ENCODE data around the gene KLHL29. TPM values are rescaled to one million over a fixed set of nuclear protein-coding genes. Genes with fewer than 3 reads are reported as not detected.

Gene KLHL29
- total and polyA plus RNA-seq, 4 experiments from 2014 or later = 0.24 to 2.4 (median 1.9) TPM; not detected in 1

- H3K27ac ChIP-seq (ENCODE audit: low read depth, low read length) = no peak overlapping the region
- peaks cover 3 to 14% (median 8%) of the 10 kb centered on the region in 4 donors for H3K4me1 Mint-ChIP-seq
- ChIA-PET POLR2A (ENCODE audit: partially characterized antibody) (no interaction called here), CTCF (ENCODE audit: partially characterized antibody) (no interaction called here)
- intact Hi-C loops (cut with micrococcal nuclease) = no loop called here
- H3K4me3 ChIP-seq (ENCODE audit: low read length in 2 of 2) = no peak overlapping the region
- H3K36me3 ChIP-seq (ENCODE audit: insufficient read depth, low read length) = no peaks in the 10 kb centered on the region
- peaks cover 0 to 5% (median 3%) of the 10 kb centered on the region in 8 donors for H3K9me3 Mint-ChIP-seq
- no peak for DNase-seq
- H3K4me3 Mint-ChIP-seq = no peak overlapping the region
- no peaks in the 10 kb centered on the region for H3K9me3 ChIP-seq (ENCODE audit: control insufficient read depth in 1 of 2, low read length in 2 of 2)
- H3K27me3 ChIP-seq (ENCODE audit: insufficient read depth, low read length) = no peaks in the 10 kb centered on the region
- no peaks in the 10 kb centered on the region for H3K4me1 ChIP-seq (ENCODE audit: insufficient read depth, low read length)
- H3K27ac Mint-ChIP-seq = no peak overlapping the region
- no peaks in the 10 kb centered on the region for H3K36me3 Mint-ChIP-seq
- H3K27me3 Mint-ChIP-seq = peaks cover 1 to 5% of the 10 kb centered on the region in 2 donors
Observed at GRCh38 chr2:23616630-23617029, 231.7 kb downstream of the KLHL29 start.

- Histone ChIP-seq H3K36me3 (ENCODE audit: insufficient read depth, low read length) (no peaks in the 10 kb centered on the region), H3K9me3 (ENCODE audit: control insufficient read depth in 1 of 2, low read length in 2 of 2) (no peaks in the 10 kb centered on the region), H3K27me3 (ENCODE audit: insufficient read depth, low read length) (no peaks in the 10 kb centered on the region), H3K4me3 (ENCODE audit: low read length in 2 of 2) (no peak overlapping the region), H3K27ac (ENCODE audit: low read depth, low read length) (no peak overlapping the region), H3K4me1 (ENCODE audit: insufficient read depth, low read length) (no peaks in the 10 kb centered on the region)
- no peaks in the 10 kb centered on the region for H3K36me3 Mint-ChIP-seq
- intact Hi-C loops (cut with micrococcal nuclease) = no loop called here
- no peak overlapping the region for H3K4me3 Mint-ChIP-seq
- H3K9me3 Mint-ChIP-seq = no peaks in the 10 kb centered on the region
- H3K27ac Mint-ChIP-seq = no peak overlapping the region
- H3K4me1 Mint-ChIP-seq = peaks cover 3 to 14% (median 8%) of the 10 kb centered on the region in 4 donors
- ChIA-PET CTCF (ENCODE audit: partially characterized antibody) (no interaction called here), POLR2A (ENCODE audit: partially characterized antibody) (no interaction called here)
- H3K27me3 Mint-ChIP-seq = peaks cover 1 to 2% of the 10 kb centered on the region in 2 donors
- no peak for DNase-seq
Observed at GRCh38 chr2:23617167-23617810, 232.3 kb downstream of the KLHL29 start.

- no peaks in the 10 kb centered on the region for H3K9me3 ChIP-seq (ENCODE audit: control insufficient read depth in 1 of 2, low read length in 2 of 2)
- Mint-ChIP-seq H3K4me3 (no peak overlapping the region), H3K9me3 (peaks cover 0 to 1% (median 0%) of the 10 kb centered on the region in 8 donors), H3K36me3 (no peaks in the 10 kb centered on the region), H3K27ac (no peak overlapping the region), H3K27me3 (peaks cover 1 to 2% of the 10 kb centered on the region in 2 donors), H3K4me1 (peaks cover 3 to 14% (median 8%) of the 10 kb centered on the region in 4 donors)
- H3K36me3 ChIP-seq (ENCODE audit: insufficient read depth, low read length) = no peaks in the 10 kb centered on the region
- no peak for DNase-seq
- no peak overlapping the region for H3K27ac ChIP-seq (ENCODE audit: low read depth, low read length)
- intact Hi-C loops (cut with micrococcal nuclease) = no loop called here
- H3K27me3 ChIP-seq (ENCODE audit: insufficient read depth, low read length) = no peaks in the 10 kb centered on the region
- no peak overlapping the region for H3K4me3 ChIP-seq (ENCODE audit: low read length in 2 of 2)
- no peaks in the 10 kb centered on the region for H3K4me1 ChIP-seq (ENCODE audit: insufficient read depth, low read length)
- ChIA-PET POLR2A (ENCODE audit: partially characterized antibody) (no interaction called here), CTCF (ENCODE audit: partially characterized antibody) (no interaction called here)
Observed at GRCh38 chr2:23617811-23618215, 232.8 kb downstream of the KLHL29 start.

GRCh38 chr2:23618265-23618664 is 233.3 kb downstream of the KLHL29 start:
- Histone ChIP-seq H3K27me3 (ENCODE audit: insufficient read depth, low read length) (no peaks in the 10 kb centered on the region), H3K36me3 (ENCODE audit: insufficient read depth, low read length) (no peaks in the 10 kb centered on the region), H3K4me3 (ENCODE audit: low read length in 2 of 2) (no peak overlapping the region), H3K4me1 (ENCODE audit: insufficient read depth, low read length) (no peaks in the 10 kb centered on the region), H3K9me3 (ENCODE audit: control insufficient read depth in 1 of 2, low read length in 2 of 2) (no peaks in the 10 kb centered on the region), H3K27ac (ENCODE audit: low read depth, low read length) (no peak overlapping the region)
- Mint-ChIP-seq H3K36me3 (no peaks in the 10 kb centered on the region), H3K27ac (no peak overlapping the region), H3K27me3 (peaks cover 1 to 2% of the 10 kb centered on the region in 2 donors), H3K4me1 (peaks cover 3 to 14% (median 8%) of the 10 kb centered on the region in 4 donors), H3K9me3 (peaks cover 0 to 4% (median under 1%) of the 10 kb centered on the region in 8 donors), H3K4me3 (no peak overlapping the region)
- no peak for DNase-seq
- CTCF ChIA-PET (ENCODE audit: partially characterized antibody) = no interaction called here
- POLR2A ChIA-PET (ENCODE audit: partially characterized antibody) = no interaction called here
- intact Hi-C loops (cut with micrococcal nuclease) = no loop called here

GRCh38 chr2:23618794-23619530 is 234.0 kb downstream of the KLHL29 start:
- Histone ChIP-seq H3K4me1 (ENCODE audit: insufficient read depth, low read length) (no peaks in the 10 kb centered on the region), H3K9me3 (ENCODE audit: control insufficient read depth in 1 of 2, low read length in 2 of 2) (no peaks in the 10 kb centered on the region), H3K4me3 (ENCODE audit: low read length in 2 of 2) (no peak overlapping the region), H3K36me3 (ENCODE audit: insufficient read depth, low read length) (no peaks in the 10 kb centered on the region), H3K27me3 (ENCODE audit: insufficient read depth, low read length) (no peaks in the 10 kb centered on the region), H3K27ac (ENCODE audit: low read depth, low read length) (no peak overlapping the region)
- peaks cover 0 to 9% (median 6%) of the 10 kb centered on the region in 8 donors for H3K9me3 Mint-ChIP-seq
- no peaks in the 10 kb centered on the region for H3K36me3 Mint-ChIP-seq
- peaks cover 3 to 11% (median 7%) of the 10 kb centered on the region in 4 donors for H3K4me1 Mint-ChIP-seq
- no peak for DNase-seq
- intact Hi-C loops (cut with micrococcal nuclease) = no loop called here
- ChIA-PET CTCF (ENCODE audit: partially characterized antibody) (no interaction called here), POLR2A (ENCODE audit: partially characterized antibody) (no interaction called here)
- H3K4me3 Mint-ChIP-seq = no peak overlapping the region
- H3K27me3 Mint-ChIP-seq = peaks cover under 1 to 2% of the 10 kb centered on the region in 2 donors
- no peak overlapping the region for H3K27ac Mint-ChIP-seq

- Histone ChIP-seq H3K36me3 (ENCODE audit: insufficient read depth, low read length) (no peaks in the 10 kb centered on the region), H3K4me3 (ENCODE audit: low read length in 2 of 2) (no peak overlapping the region), H3K4me1 (ENCODE audit: insufficient read depth, low read length) (no peaks in the 10 kb centered on the region), H3K9me3 (ENCODE audit: control insufficient read depth in 1 of 2, low read length in 2 of 2) (no peaks in the 10 kb centered on the region), H3K27ac (ENCODE audit: low read depth, low read length) (no peak overlapping the region), H3K27me3 (ENCODE audit: insufficient read depth, low read length) (no peaks in the 10 kb centered on the region)
- no peak for DNase-seq
- Mint-ChIP-seq H3K27ac (no peak overlapping the region), H3K9me3 (peaks cover 0 to 17% (median 13%) of the 10 kb centered on the region in 8 donors), H3K4me1 (peaks cover 0 to 4% (median 0%) of the 10 kb centered on the region in 4 donors), H3K4me3 (no peak overlapping the region), H3K27me3 (no peaks in the 10 kb centered on the region), H3K36me3 (no peaks in the 10 kb centered on the region)
- CTCF ChIA-PET (ENCODE audit: partially characterized antibody) = no interaction called here
- POLR2A ChIA-PET (ENCODE audit: partially characterized antibody) = no interaction called here
- intact Hi-C loops (cut with micrococcal nuclease) = no loop called here
Observed at GRCh38 chr2:23619941-23620340, 235.0 kb downstream of the KLHL29 start.

- no peaks in the 10 kb centered on the region for H3K27me3 Mint-ChIP-seq
- H3K27ac ChIP-seq (ENCODE audit: low read depth, low read length) = no peak overlapping the region
- H3K27ac Mint-ChIP-seq = no peak overlapping the region
- H3K4me3 ChIP-seq (ENCODE audit: low read length in 2 of 2) = no peak overlapping the region
- DNase-seq = no peak
- no peak overlapping the region for H3K4me3 Mint-ChIP-seq
- no peaks in the 10 kb centered on the region for H3K27me3 ChIP-seq (ENCODE audit: insufficient read depth, low read length)
- H3K9me3 Mint-ChIP-seq = peaks cover 0 to 20% (median 13%) of the 10 kb centered on the region in 8 donors
- no peaks in the 10 kb centered on the region for H3K4me1 ChIP-seq (ENCODE audit: insufficient read depth, low read length)
- H3K9me3 ChIP-seq (ENCODE audit: control insufficient read depth in 1 of 2, low read length in 2 of 2) = no peaks in the 10 kb centered on the region
- no peaks in the 10 kb centered on the region for H3K36me3 Mint-ChIP-seq
- no peaks in the 10 kb centered on the region for H3K36me3 ChIP-seq (ENCODE audit: insufficient read depth, low read length)
- intact Hi-C loops (cut with micrococcal nuclease) = no loop called here
- CTCF ChIA-PET (ENCODE audit: partially characterized antibody) = no interaction called here
- no peaks in the 10 kb centered on the region for H3K4me1 Mint-ChIP-seq
- POLR2A ChIA-PET (ENCODE audit: partially characterized antibody) = no interaction called here
Observed at GRCh38 chr2:23620841-23621341, 235.9 kb downstream of the KLHL29 start.

Data from CD4-positive, alpha-beta memory T cell (primary cell).